Endothelial cell of umbilical vein (primary cell): Measurements from ENCODE around the gene PBLD. TPM values are rescaled to one million over a fixed set of nuclear protein-coding genes. Genes with fewer than 3 reads are reported as not detected.

Source experiments
- BruUV-seq: library from RNA; stranded (reverse); fragments of 400-500 nt; replicated peaks from 2 replicates; lab custom pipeline; 2021; lab: Mats Ljungman, UMichigan
- CTCF ChIA-PET: fragments of 300-600, 350-600 bp; sonication (Branson Sonifier 250); formaldehyde crosslinking; loops from one replicate; lab custom pipeline; 2021; ENCODE audit warnings: antibody characterized with exemption, inconsistent platforms; lab: Charles Lee
- POLR2A ChIA-PET: fragments of 300-600, 350-600 bp; sonication (Branson Sonifier 250); formaldehyde crosslinking; loops from one replicate; lab custom pipeline; 2021; ENCODE audit warnings: antibody characterized with exemption, inconsistent platforms; lab: Charles Lee
- DNase-seq: peaks from one replicate; pipeline ENCODE4 v3.0.0-alpha.2; 2011; ENCODE audit warnings: low read depth, low spot score
- FAIRE-seq: peaks from 2 replicates; lab custom pipeline; 2011; peaks lifted over from hg19 to GRCh38; lab: Jason Lieb, UNC
- H2AFZ ChIP-seq: 2 replicates; pipeline ENCODE4 v1.6.0; 2012; ENCODE audit warnings: low read depth, low read length, control low read depth, inconsistent platforms
- H3K27ac ChIP-seq: 2 replicates; pipeline ENCODE4 v1.5.1; 2011; ENCODE audit warnings: low read depth, mild to moderate bottlenecking, control low read depth, low read length, moderate library complexity; ENCODE audit not compliant: insufficient read depth
- H3K27me3 ChIP-seq, 2 experiments: 2 replicates each; pipeline versions ENCODE4 v1.6.0 to v1.6.1; 2011; ENCODE audit warnings: low read length in 2 of 2, mixed read lengths in 1 of 2; ENCODE audit not compliant: control insufficient read depth in 2 of 2, insufficient read depth in 2 of 2
- H3K36me3 ChIP-seq, 2 experiments: 2 replicates in 1 of 2; 3 replicates in 1 of 2; pipeline ENCODE4 v1.5.1; 2011; ENCODE audit warnings: low read length in 2 of 2, mild to moderate bottlenecking in 1 of 2, moderate library complexity in 1 of 2; ENCODE audit not compliant: control insufficient read depth in 2 of 2, insufficient read depth in 2 of 2; ENCODE audit errors: extremely low read depth in 1 of 2
- H3K4me1 ChIP-seq: 3 replicates; pipeline ENCODE4 v1.5.1; 2011; ENCODE audit warnings: mild to moderate bottlenecking, low read length; ENCODE audit not compliant: control insufficient read depth, insufficient read depth; ENCODE audit errors: extremely low read depth
- H3K4me2 ChIP-seq: 2 replicates; pipeline ENCODE4 v1.6.1; 2011; ENCODE audit warnings: low read length, control low read depth, mixed read lengths; ENCODE audit not compliant: insufficient read depth
- H3K4me3 ChIP-seq, 3 experiments: fragments of 200-600 bp in 1 of 3; sonication (generic), shearing (Covaris generic) in 1 of 3; replicated peaks in 1 of 3; 2 replicates each; pipeline ENCODE4 v1.5.1; 2011 to 2016; ENCODE audit warnings: control low read depth in 3 of 3, low read length in 3 of 3, mild to moderate bottlenecking in 2 of 3, inconsistent platforms in 1 of 3, low read depth in 1 of 3, moderate library complexity in 1 of 3; ENCODE audit not compliant: insufficient read depth in 1 of 3
- H3K79me2 ChIP-seq: 2 replicates; pipeline ENCODE4 v1.6.0; 2012; ENCODE audit warnings: low read length, inconsistent platforms; ENCODE audit not compliant: control insufficient read depth, insufficient read depth
- H3K9ac ChIP-seq: replicated peaks from 2 replicates; pipeline ENCODE3; 2011; ENCODE audit warnings: low read length, control low read depth; ENCODE audit not compliant: insufficient read depth; ENCODE audit errors: extremely low read depth
- H3K9me1 ChIP-seq: replicated peaks from 3 replicates; pipeline ENCODE4 v1.6.0; 2011; ENCODE audit warnings: mild to moderate bottlenecking, low read length; ENCODE audit not compliant: control insufficient read depth, insufficient read depth; ENCODE audit errors: extremely low read depth
- H3K9me3 ChIP-seq: replicated peaks from 2 replicates; pipeline ENCODE4 v1.5.1; 2012; ENCODE audit warnings: low read length, inconsistent platforms; ENCODE audit not compliant: control insufficient read depth, insufficient read depth
- H4K20me1 ChIP-seq: replicated peaks from 2 replicates; pipeline ENCODE3; 2011; ENCODE audit warnings: mild to moderate bottlenecking, low read length; ENCODE audit not compliant: control insufficient read depth, insufficient read depth; ENCODE audit errors: extremely low read depth
- EZH2 ChIP-seq: IDR thresholded peaks from 2 replicates; pipeline ENCODE4 v1.6.1; 2012; ENCODE audit warnings: borderline replicate concordance, low read depth, mild to moderate bottlenecking, moderate library complexity, low read length, inconsistent platforms; ENCODE audit not compliant: severe bottlenecking
- FOS ChIP-seq: IDR thresholded peaks from 2 replicates; pipeline ENCODE4 v1.6.1; 2011; ENCODE audit warnings: mild to moderate bottlenecking, low read length, moderate library complexity, borderline replicate concordance; ENCODE audit not compliant: insufficient read depth
- JUN ChIP-seq: IDR thresholded peaks from 2 replicates; pipeline ENCODE4 v1.6.1; 2011; ENCODE audit warnings: borderline replicate concordance, low read depth; ENCODE audit not compliant: insufficient read length, insufficient read depth
- MYC ChIP-seq: IDR thresholded peaks from one replicate; pipeline ENCODE4 v1.6.1; 2011; ENCODE audit warnings: mild to moderate bottlenecking, low read depth, low read length
- POLR2A ChIP-seq: IDR thresholded peaks from 2 replicates; pipeline ENCODE4 v1.6.1; 2012; ENCODE audit warnings: low read depth, mild to moderate bottlenecking, control low read depth, low read length
- POLR2AphosphoS5 ChIP-seq: IDR thresholded peaks from 2 replicates; pipeline ENCODE4 v1.6.1; 2012; ENCODE audit warnings: low read depth, mild to moderate bottlenecking, control low read depth, low read length, moderate library complexity; ENCODE audit not compliant: insufficient read depth
- dilution Hi-C: fragments of 300-500 bp; cut with MboI; formaldehyde crosslinking; loops from one replicate; pipeline ENCODE4 v1.15.0; 2019; ENCODE audit warnings: low sequenced_read_pairs; ENCODE audit not compliant: extremely low pct_ligation_motif_present
- intact Hi-C: fragments of 100-400 bp; cut with micrococcal nuclease; formaldehyde crosslinking; loops from one replicate; pipeline ENCODE4 v1.10.0; 2022
- polyA plus RNA-seq, 4 experiments: library from polyadenylated mRNA; depleted of rRNA in 3 of 4; stranded (reverse) in 3 of 4; unstranded in 1 of 4; fragments of >200 nt; gene quantifications; 2 replicates each; pipeline versions ENCODE4 v1.2.1 to v1.2.3, GENCODE V29; 2011 to 2012; ENCODE audit warnings: missing spikeins in 1 of 4
- total RNA-seq: library from RNA; stranded (reverse); gene quantifications from 2 replicates; pipeline ENCODE4 v1.2.3, GENCODE V29; 2021
- TF ChIP-seq, protein P1 (sequence below), 2 donors: IDR thresholded peaks; 1 replicate in 1 of 2; 2 replicates in 1 of 2; pipeline ENCODE4 v1.5.1; 2011; ENCODE audit warnings: low read length in 2 of 2, mild to moderate bottlenecking in 2 of 2, moderate library complexity in 2 of 2, control low read depth in 1 of 2, inconsistent platforms in 1 of 2, low read depth in 1 of 2; ENCODE audit not compliant: insufficient read depth in 1 of 2; ENCODE audit errors: extremely low read depth in 1 of 2
- TF ChIP-seq, protein P2 (sequence below): IDR thresholded peaks from 2 replicates; pipeline ENCODE4 v1.6.1; 2011; ENCODE audit not compliant: insufficient read depth, insufficient read length

Gene PBLD
- total and polyA plus RNA-seq, 2 donors (not counting 3 experiments of a cell fraction or from before 2014, with no cell fraction given) = 1.5 to 5.1 TPM

DNA sequence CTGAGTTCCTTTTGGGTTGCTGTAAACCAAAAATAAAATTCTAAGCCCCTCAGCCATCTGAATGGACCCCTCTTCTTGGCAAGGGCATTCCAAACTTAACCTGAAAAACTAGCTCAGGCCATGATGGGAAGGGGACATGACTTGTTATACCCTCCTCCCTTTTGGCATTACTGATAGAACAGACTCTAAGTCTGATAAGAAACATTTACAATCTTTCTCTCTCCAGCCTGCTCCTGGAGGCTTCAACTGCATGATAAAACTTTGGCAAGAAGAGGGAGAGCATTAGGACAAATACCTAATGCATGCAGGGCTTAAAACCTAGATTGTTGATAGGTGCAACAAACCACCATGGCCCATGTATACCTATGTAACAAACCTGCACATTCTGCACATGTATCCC lies 59.9 kb downstream of the PBLD start:
- Histone ChIP-seq H3K4me3 (no peak overlapping the region), H3K9me1 (no peaks in the 10 kb centered on the region), H3K36me3 (no peaks in the 10 kb centered on the region), H3K27ac (no peak overlapping the region), H3K79me2 (no peaks in the 10 kb centered on the region), H3K4me2 (no peak overlapping the region), H3K4me1 (no peaks in the 10 kb centered on the region), H2AFZ (no peak overlapping the region), H3K27me3 (peaks cover 2 to 7% of the 10 kb centered on the region in 2 experiments), H3K9me3 (no peaks in the 10 kb centered on the region), H3K9ac (no peak overlapping the region), H4K20me1 (no peaks in the 10 kb centered on the region)
- ChIA-PET CTCF (interaction anchor here (1.6 kb wide), 1 partner anchor 60 kb away, joined by 7 read pairs; no protein-coding TSS in a partner anchor), POLR2A (no interaction called here)
- FAIRE-seq (no peak), DNase-seq (no peak)
- TF ChIP-seq MYC = no peak
- TF ChIP-seq, protein P1, sequence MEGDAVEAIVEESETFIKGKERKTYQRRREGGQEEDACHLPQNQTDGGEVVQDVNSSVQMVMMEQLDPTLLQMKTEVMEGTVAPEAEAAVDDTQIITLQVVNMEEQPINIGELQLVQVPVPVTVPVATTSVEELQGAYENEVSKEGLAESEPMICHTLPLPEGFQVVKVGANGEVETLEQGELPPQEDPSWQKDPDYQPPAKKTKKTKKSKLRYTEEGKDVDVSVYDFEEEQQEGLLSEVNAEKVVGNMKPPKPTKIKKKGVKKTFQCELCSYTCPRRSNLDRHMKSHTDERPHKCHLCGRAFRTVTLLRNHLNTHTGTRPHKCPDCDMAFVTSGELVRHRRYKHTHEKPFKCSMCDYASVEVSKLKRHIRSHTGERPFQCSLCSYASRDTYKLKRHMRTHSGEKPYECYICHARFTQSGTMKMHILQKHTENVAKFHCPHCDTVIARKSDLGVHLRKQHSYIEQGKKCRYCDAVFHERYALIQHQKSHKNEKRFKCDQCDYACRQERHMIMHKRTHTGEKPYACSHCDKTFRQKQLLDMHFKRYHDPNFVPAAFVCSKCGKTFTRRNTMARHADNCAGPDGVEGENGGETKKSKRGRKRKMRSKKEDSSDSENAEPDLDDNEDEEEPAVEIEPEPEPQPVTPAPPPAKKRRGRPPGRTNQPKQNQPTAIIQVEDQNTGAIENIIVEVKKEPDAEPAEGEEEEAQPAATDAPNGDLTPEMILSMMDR (IDR thresholded peaks at IDR 0.05; ENCODE audit: extremely low read depth in 1 of 2, insufficient read depth in 1 of 2, low read depth in 1 of 2, low read length in 2 of 2) = no peak
- TF ChIP-seq EZH2 = no peak
- no peak for TF ChIP-seq POLR2AphosphoS5
- TF ChIP-seq, protein P2, sequence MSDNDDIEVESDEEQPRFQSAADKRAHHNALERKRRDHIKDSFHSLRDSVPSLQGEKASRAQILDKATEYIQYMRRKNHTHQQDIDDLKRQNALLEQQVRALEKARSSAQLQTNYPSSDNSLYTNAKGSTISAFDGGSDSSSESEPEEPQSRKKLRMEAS = no peak
- TF ChIP-seq FOS = no peak
- no peak for TF ChIP-seq POLR2A
- TF ChIP-seq JUN = no peak
- dilution Hi-C loops = no loop called here
- intact Hi-C loops = no loop called here
- BruUV-seq = no TSS peak
